VCaP (cell line): Measurements from ENCODE around the gene CFDP1.
A peak's percentile ranks its signal among the peaks of the same experiment; 100 is the strongest.

Experiments
- H3K27ac ChIP-seq: fragments of 450-650 bp; 2 replicates; pipeline ENCODE4 v1.5.1; 2017
- TF ChIP-seq, protein P1 (sequence below): fragments of 450-650 bp; conservative IDR thresholded peaks from 2 replicates; pipeline ENCODE4 v1.5.1; 2017; ENCODE audit warnings: mild to moderate bottlenecking, moderate library complexity

Gene CFDP1

DNA sequence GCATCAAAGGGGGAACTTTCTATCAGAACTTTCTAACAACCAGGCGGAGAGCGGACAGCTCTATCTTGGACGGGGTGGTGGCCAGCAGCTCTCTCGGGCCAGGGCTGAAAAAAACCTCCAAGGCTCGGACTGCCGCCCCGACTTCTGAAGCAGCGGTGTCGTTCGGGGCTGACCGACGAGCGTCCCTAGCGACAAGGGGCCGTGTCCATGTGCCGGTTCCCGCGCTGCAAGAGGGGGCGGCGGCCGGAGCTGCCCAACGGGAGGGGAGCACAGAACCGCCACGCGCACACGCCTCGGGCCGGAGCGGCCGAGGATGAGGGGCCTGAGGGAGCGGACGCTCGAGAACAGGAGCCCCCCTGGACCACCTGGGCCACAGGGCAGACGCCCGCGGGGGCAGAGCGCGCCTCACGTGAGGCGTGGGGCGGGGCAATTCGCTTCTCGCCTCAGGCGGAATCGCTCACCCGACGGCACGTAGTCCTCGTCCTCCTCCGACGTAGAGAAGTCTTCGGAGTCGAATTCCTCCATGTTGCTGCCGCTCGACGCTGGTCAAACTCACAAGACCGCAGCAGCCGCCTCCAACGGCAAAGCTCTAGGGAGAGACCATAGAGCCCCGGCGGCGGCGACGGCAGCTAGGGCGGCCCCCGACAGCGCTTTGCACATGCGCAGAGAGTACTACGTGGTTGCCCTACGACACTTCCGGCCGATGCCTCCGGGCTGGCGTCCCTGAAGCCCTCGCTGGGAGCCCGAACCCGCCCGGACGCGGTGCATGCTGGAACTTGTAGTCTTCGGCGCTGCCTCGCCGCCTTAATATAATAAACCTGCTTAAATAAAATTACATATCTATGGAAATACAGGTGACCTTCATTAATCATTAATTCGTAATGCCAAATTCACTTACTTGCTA is at the start of gene CFDP1:
CFDP1 (minus strand) TSS at position 676 of the 904 bp plus-strand sequence; CDS start at position 525, 151 bp downstream.
- peak within 1 kb of the TSS; percentile 83 for H3K27ac ChIP-seq
- TF ChIP-seq, protein P1, sequence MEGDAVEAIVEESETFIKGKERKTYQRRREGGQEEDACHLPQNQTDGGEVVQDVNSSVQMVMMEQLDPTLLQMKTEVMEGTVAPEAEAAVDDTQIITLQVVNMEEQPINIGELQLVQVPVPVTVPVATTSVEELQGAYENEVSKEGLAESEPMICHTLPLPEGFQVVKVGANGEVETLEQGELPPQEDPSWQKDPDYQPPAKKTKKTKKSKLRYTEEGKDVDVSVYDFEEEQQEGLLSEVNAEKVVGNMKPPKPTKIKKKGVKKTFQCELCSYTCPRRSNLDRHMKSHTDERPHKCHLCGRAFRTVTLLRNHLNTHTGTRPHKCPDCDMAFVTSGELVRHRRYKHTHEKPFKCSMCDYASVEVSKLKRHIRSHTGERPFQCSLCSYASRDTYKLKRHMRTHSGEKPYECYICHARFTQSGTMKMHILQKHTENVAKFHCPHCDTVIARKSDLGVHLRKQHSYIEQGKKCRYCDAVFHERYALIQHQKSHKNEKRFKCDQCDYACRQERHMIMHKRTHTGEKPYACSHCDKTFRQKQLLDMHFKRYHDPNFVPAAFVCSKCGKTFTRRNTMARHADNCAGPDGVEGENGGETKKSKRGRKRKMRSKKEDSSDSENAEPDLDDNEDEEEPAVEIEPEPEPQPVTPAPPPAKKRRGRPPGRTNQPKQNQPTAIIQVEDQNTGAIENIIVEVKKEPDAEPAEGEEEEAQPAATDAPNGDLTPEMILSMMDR, result no peak

GRCh38 chr16:75482434-75483205 is 49.3 kb upstream of the CFDP1 start:
- H3K27ac ChIP-seq, result no peak overlapping the region
- TF ChIP-seq, protein P1, result no peak

- H3K27ac ChIP-seq, result no peak overlapping the region
- TF ChIP-seq, protein P1, result peak; percentile 12; the same call in 1 of the 2 replicates
Measured at GRCh38 chr16:75481475-75481874, 48.2 kb upstream of the CFDP1 start.

DNA sequence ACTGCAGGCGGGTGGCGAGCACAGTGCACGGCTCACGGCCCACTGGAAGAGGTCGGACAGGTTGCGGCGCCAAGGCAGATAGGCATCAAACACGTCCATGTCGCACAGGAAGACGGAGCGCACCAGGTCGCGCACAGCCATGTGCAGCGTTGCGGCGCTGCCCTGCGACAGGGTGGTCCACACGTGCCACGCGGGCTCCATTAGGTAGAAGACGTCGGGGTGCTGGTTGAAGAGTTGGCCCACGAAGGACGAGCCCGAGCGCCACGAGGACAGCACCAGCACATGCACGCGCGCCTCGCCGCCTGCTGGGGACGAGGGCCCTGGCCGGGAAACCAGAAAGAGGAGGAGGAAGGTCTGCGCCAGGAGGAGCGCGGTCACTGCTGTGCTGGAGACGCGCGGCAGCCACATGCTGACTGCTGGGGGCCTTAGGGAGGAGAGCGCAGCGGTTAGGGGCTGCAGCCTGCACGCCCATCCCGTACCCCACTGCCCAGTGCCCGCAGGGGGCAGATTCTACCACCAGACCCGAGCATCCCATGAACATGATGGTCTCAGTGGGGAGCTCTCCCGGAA is 46.2 kb upstream of the CFDP1 start:
- TF ChIP-seq, protein P1, result no peak
- no peak overlapping the region for H3K27ac ChIP-seq

- TF ChIP-seq, protein P1, result no peak
- H3K27ac ChIP-seq, result no peak overlapping the region
Measured at GRCh38 chr16:75478480-75479345, 45.4 kb upstream of the CFDP1 start.

GRCh38 chr16:75477680-75478473 is 44.6 kb upstream of the CFDP1 start:
- TF ChIP-seq, protein P1, result no peak
- no peak overlapping the region for H3K27ac ChIP-seq
